Umbilical cord (tissue), 2 donors: Measurements from ENCODE around the gene PACRG. TPM values are rescaled to one million over a fixed set of nuclear protein-coding genes. Genes with fewer than 3 reads are reported as not detected.

Experiments
- DNase-seq: peaks from one replicate; pipeline ENCODE4 v3.0.0-alpha.2; 2015; ENCODE audit warnings: low spot score
- total RNA-seq: library from RNA; depleted of rRNA; stranded (reverse); fragments of >200 nt; gene quantifications from one replicate; pipeline ENCODE4 v1.2.3, GENCODE V29; 2014; ENCODE audit warnings: low replicate concordance; ENCODE audit not compliant: insufficient read depth

Gene PACRG
- total RNA-seq, 1 donor from 2014 or later: 0.96 TPM

DNA sequence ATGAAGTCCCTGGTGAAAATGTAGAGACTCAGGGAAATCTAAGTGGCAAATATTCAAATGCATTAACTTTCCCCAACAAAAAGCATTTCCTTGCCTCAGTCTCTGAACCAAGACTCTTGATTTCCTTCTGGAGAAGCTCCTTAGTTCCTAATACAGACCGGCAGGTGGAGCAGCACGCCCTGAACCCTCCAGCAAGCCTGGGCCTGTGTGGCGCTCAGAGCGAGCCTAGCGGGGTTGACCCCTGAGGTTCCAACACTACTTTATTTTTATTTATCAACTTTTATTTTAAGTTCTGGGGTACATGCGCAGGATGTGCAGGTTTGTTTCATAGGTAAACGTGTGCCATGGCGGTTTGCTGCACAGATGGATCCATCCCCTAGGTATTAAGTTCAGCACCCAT is 50.8 kb downstream of the PACRG start:
- DNase-seq: no peak

DNA sequence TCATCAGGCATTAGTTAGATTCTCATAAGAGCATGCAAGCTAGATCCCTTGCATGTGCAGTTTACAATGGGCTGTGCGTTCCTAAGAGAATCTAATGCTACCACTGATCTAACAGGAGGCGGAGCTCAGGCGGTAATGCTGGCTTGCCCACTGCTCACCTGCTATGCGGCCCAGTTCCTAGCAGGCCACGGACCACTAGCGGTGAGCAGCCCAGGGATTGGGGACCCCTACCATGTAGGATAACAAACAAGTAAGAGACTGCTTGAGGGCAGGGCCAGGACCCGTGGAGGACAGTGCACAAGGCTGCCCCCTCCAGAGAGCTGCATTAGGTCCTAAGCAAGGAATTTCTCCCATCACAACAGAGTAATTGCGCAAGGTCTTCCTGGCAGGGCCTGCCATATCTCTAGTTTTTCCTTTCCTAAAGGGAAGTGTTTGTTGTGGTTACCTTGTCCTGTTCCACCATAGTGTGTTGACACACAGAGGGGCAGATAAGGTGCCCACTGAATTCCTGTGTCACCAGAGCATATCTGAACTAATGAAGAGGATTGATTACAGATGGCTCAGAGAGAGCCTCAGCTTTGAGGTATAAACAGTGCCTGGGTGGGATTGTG is 58.0 kb downstream of the PACRG start:
- DNase-seq: no peak

DNA sequence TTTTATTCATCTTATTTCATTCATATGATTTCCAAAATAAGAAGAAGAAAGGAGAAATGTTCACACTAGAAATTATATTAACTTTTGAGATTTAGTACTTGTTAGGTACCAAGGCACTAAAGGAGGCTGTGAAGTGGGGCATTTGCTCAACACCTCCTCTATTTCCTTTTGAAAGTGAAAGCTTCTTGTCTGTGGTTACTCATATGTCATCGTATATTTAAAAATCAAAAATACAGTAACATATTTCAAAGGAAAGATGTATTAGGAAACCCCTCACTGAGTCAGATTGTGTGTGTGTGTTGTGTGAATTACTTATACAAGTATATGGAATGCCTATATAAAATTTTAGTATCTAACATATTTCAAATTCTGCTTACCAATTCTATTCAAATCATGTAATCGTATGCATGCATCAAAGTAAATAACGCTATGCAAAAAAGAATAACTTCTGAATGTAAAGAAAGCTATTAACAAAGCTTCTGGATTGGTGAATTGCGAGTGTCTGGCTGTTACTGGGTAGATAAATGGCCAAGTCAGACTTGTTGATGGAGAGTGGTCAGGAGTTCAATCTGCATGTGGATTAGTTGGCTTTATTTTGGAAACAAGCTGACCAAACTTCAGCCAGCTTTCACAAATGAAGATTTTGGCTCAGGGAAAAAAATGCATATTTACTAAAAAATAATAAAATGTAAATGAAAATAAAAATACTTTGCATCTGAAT is 70.9 kb downstream of the PACRG start:
- DNase-seq: no peak

DNA sequence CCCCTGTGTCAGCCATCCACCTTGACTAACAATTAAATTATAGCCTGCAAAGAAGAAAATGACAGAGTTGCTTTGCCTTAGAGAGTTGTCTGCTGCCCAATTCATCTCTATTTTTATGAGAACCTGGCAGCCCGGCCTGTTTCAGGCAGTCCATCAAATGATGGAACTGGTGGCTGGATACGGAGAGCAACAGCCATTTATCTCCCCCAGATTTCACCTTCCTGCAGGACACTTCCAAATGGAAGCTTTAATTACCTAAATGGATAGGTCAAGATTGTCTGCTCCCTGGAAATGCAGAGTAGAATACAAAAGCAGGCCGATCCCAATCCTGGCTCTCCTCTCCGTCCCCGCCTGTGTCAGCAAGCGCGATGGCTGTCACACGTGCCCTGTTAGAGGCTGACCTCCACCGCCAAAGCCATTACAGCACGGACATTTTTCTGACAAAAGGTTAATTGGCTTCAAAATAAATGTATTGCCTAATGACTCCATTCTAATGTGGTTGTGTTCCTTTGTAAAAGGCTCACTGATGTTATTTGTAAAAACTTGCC is 86.7 kb downstream of the PACRG start:
- no peak for DNase-seq

DNA sequence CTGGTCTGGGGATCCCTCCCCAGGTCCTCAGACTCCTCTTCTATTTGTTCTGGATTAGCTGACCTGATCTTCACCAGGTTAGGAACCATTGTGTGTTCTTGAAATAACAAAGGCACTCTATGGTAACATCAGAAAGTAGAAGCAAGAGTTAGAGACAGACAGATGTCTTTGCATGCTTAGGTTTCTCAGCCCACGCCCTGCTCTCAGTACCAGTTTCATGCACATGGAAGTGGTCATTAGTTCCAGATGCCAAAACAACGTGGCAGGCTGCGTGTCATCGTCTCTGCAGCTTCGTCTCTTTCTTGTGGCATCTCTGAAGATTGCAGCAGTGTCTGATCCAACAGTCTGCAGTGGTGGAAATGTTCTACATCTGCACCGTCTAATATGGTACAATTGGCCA is 89.4 kb downstream of the PACRG start:
- DNase-seq: no peak

DNA sequence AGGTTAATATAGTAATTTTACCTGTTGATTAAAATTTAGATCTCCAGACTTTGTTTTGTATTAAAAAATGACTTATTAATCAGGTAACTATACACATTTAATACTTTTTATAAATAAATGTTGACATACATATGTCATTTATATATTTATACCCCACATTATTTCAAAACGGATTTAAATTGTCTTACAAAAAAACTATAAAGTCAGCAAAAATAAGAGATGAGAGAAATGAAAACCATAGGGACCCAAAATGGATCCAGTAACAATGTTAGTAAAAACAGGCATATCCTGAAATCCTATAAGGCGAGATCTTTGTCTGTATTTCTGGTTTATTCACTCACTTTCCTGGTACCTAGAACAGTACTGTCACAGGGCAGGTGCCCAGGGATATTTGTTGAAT is 91.5 kb downstream of the PACRG start:
- DNase-seq: no peak

DNA sequence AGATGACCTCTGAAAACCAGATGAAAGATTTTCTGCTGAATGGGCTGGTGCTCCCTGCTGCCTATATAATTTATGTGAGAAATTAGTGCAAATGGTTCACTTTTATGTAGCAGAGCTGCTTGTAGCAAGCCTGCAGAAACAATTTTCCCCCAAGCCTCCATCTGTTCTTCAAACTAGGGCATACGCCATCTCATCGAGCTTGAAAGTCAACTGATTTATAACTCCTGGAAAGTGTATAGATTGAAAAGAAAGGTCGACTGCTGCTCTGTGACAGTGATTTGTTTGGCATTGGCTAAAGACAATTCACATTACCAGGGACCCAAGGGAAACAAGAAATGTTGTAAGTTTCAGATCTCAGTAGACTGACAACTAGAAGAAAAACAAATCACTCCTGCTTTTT is 93.3 kb downstream of the PACRG start:
- no peak for DNase-seq

DNA sequence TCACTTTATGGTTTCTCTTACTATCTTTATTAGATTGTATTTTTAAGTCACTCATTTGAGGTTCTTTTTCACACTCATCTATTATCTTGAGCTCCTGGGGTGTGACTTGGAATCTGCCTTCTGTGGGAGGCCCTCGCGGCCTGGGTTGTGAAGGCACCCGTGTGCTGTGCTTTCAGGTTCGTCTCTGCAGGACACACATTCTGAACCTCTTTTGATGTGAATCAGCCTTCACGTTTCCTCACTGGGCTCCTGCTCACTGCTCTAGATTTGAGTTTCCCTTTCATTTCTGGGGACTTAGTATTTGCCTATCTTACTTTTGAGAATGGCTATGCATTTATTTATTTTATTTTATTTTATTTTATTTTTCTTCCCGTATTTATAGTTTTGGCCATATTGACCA is 97.8 kb downstream of the PACRG start:
- DNase-seq: no peak

DNA sequence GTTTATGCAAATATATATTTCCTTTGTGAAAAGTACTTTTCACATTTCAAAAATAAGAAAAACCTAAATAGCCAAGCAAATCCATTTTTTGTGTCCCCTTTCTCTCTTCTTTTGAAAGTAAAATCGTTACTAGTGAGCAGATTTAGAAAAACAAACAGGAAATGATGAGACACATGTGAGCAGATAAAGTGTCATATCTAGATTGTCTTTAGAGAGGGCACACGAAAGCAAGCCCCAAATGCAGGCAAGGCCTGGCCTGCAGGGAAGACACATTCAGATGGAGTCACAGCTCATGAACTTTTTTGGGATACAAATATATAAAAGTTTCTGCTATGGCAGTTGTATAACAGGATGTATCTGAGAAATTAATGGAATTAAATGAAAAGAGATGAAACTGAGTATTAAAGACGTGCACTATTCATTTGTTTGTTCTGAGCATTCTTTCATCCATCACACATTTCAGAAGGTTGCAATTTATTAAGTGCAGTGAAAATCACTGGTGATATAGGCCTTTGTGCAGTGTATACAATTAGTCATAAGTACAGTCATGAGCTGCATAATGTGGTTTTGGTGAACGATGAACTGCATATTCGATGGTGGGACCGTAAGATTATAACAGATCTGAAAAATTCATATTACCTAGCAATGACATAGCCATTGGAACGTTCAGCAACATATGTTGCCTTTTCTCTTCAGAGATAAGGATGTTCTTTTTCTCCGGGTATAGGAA is 101.4 kb downstream of the PACRG start:
- DNase-seq: no peak

DNA sequence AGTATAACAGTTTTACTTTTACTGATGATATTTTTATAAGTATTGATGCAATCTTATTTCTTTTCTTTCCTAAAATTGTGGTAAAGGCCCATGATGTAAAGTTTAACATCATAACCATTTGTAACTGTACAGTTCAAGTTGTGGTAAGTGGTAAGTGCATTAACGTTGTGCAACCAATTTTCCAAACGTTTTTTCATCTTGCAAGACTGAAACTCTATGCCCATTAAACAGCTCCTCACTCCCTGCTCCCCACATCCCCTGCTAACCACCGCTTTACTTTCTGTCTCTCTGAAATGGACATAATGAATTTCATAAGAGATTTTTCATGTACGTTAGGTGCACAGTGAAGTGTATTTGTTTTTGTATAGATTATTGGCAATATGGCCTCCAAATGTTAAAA is 106.0 kb downstream of the PACRG start:
- DNase-seq: no peak

DNA sequence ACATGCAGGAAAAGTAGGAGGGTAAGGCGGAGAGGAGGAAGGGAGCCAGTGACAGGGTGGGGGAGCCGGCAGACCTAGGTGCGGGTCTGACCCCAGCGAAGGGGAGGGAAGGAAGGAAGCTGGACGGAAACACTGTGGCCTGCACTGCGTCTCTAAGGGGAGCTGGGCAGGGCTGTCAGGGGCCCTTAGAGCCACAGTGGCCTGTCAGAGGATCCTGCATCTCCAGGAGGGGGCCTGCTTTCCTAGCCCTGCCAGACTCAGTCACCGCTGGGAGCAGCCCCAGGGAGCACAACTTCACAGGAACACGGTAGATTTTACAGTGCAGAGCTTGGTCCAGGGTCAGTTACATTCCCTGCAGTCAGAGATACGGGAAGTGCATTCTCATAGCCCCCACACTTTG is 118.2 kb downstream of the PACRG start:
- DNase-seq: no peak

DNA sequence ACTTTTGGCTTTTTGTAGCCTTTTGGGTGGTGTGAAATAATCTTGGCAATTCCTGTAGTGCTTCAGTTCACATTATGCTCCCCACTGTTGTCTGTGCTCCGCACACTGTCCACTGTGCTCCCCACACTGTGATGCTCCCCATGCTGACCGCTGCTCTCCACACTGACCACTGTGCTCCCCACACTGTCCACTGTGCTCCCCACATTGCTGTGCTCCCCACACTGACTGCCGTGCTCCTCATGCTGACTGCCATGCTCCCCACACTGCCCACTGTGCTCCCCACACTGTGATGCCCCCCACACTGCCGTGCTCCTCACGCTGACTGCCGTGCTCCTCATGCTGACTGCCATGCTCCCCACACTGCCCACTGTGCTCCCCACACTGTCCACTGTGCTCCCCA is 118.9 kb downstream of the PACRG start:
- no peak for DNase-seq

DNA sequence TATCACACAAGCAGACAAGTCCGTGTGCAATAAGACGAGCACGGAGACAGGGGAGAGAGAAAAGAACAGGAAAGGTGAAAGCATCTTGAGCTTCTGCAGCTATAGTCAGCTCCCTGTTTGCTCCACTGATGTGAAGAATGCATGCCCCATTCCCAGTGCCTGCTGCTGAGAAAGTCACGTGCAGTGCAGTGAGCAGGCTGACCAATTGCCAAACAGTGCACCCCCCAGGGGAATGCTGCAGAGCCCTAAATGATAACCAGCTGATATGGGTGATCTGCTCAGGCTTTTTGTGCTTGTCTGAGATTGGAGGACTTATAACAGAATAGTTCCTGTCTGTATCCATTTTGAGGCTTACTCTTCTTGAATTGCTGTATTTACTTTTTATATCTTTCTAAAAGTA is 121.5 kb downstream of the PACRG start:
- peak; percentile 70 for DNase-seq

DNA sequence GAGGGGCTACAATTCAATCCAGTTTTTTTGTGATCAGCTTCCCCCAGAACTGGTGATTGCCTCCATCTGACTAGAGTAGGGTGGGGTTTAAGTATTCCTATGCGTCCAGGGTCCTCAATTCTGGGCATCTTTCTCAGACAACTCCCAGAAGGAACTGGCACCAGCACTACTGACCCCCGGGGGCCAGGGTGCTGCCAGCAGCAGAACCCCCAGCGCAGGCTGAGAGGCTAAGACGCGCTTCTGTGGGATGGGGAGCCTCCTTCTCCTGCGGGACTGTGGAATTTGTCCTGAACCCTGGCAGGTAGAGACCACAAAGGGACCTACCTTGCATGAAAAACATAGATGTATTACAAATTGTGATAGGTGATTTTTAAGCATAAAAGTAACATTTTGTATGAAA is 124.4 kb downstream of the PACRG start:
- no peak for DNase-seq

DNA sequence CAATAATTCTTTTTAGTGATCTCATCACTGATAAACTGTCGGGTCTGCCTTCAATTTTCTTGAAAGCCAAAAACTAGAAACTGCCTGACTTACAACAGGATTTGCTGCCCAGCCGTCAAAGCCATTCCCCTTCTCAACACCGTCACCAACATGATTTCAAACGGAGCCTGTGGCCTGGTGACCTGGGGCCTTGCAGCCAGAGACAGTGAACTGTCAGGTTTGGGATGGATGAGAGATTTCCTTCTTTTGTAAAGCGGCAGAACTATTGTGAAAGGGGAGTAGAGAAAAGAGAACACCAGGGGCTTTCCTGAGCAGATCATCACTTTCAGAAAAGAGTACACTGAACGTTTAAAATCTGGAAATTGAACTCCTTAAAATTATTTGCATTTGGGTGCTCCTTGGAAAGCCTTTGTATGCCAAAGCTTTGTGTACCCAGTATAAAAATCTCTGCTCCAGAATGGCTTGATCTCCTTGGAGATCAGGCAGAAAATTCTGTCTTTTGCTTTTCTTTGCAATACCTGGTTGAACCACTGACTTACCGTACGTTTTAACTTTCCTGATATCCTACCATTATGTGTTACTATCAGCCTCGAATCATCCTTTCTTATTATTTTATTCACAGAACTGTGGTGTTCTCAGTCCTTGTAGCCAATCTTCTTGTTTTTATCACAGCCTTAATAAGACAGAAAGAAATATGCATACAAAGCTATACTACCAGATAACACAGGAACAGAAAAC is 125.2 kb downstream of the PACRG start:
- no peak for DNase-seq

DNA sequence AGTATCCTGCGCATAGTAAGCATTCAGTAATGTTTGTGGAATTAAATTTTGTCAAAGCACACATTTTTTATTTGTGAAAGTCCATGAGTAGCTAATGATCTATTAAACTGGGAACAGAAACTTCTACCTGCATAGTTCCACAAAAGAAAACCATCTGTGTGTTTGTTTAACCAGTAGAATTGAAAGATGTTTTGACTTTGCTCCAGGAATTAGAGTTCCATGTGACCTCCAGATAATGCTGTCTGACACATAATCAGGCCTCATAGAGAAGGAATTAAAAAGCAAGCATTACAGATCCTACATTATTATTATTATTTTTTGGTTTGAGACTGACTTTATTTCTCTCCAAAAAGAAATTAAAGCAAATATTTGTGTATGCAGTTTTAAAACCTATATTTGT is 126.5 kb downstream of the PACRG start:
- DNase-seq: no peak

DNA sequence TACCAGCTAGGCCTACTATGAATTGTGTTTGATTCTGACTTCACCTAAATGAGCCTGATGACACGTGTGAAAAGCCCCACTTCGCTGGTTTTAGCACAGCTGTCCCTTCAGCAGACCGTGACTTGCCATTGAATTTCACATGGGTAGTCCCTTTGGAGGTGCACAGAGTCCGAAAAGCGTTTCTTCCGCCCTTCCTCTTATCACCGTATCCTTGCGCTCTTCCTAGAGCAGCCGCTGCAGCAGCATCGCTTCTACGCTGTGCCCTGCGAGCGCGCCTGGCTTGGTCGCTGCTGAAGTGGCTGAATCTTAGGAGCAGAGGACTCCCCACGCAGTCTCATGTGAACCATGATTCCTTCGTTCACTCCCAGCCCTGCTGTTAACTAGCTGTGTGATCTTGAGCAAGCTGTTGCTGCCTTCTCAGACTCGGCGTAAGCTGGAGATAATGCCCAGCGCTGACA is 127.0 kb downstream of the PACRG start:
- no peak for DNase-seq

DNA sequence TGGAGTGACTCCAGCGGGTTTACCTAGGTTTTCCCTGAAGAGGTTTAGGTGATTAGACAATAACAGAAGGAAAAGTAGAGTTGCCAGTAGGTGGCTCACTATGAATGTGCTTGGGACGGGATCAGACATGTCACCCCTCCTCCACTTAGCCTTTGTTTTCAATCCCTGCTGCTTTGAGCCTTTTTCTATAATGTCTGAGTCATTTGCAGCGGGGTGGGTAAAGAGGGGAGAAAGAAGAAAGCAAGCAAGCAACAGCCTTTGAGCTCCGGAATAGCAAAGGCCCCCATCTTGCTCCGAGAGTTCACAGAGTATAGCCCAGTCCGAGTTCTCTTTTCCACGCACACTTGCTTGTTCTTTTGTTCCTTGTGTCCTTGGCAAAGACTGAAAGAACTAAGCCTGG is 129.1 kb downstream of the PACRG start:
- peak; percentile 85 for DNase-seq

DNA sequence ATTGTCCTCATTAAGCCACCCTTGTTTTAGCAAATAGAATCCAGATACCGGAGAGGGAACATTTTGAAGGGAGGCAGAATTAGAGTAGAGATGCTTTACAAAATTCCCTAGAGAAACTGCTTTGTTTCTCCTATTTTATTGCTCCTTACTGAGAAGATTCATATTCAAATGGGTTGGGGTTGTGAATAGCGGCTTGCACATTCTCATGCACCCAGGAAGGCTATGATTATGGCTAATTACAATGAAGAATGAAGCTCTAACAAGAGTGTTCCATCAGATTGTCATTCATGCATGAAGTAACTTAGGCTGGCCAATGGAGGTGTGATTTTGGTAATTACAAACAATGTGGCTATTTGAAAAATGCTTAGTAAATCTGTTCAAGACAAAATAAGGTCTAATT is 129.6 kb downstream of the PACRG start:
- no peak for DNase-seq

DNA sequence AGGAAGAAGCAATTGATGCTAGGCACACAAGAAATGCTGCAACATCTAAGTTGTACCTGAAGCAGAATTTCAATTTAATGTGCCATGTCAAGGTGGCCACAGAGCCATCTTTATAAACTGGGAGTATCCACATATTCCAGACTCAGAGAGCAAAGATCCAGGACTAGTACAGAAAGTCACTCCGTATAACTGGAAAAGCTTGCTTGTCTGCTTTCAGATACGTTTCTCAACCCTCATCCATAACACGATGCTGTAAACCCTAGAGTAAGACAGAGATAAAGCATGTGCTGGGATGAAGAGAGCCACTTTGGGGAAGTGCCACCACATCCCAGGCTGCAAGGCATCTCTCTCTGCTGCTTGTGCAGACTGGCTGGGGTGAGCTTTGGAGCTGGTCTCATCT is 134.7 kb downstream of the PACRG start:
- no peak for DNase-seq

DNA sequence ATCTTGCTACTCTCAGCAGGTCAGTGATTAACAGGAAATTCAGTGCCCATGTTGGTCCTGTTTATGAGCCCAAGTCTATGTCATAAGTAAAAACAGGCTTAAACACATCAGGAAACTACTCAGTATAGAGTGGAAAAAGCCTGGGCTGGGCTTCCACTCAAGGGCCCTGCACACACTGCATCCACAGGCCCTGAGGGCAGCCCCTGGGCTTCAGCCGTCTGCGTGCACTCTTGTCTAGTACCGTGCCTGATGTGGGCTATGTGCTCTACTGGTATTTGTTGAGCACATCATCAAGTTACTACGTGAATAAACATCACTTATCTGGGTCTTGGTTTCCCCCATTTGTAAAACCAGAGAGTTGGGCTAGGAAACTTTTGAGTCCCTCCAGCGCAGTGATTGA is 135.2 kb downstream of the PACRG start:
- DNase-seq: no peak

DNA sequence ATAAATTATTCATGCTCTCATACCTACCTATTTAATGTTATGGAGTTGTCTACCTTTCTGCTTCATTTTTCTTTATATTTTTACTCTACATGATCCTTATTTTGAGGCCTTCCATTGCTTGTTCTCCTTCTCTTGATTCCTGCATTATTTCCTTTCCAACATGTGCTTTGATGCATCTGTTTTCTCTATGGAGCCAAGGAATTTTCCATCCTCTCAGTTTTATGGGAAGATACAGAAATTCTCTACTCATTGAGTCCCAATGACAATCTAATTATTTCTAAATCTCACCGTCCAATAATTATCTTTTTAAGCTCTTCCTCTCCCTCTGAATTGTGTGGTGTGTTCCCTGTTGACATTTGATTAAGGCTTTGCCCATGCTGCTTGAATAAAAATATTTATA is 136.0 kb downstream of the PACRG start:
- DNase-seq: no peak
